Measurements from ENCODE around the gene LDLRAD4.

The LDLRAD4 gene

GRCh38 chr18:13382954-13383827 lies 164.6 kb downstream of the LDLRAD4 start:
- no peak for DNase-seq (ENCODE audit: low read depth in 2 of 2)

- DNase-seq (ENCODE audit: low read depth in 2 of 2), result no peak
These were observed 168.6 kb downstream of the LDLRAD4 start for GRCh38 chr18:13386891-13387801.

- DNase-seq (ENCODE audit: low read depth in 2 of 2), result no peak
These were observed 169.4 kb downstream of the LDLRAD4 start for GRCh38 chr18:13387855-13388548.

- DNase-seq (ENCODE audit: low read depth in 2 of 2), result no peak
These were observed 170.3 kb downstream of the LDLRAD4 start for GRCh38 chr18:13388586-13389490.

GRCh38 chr18:13389491-13390131 lies 171.1 kb downstream of the LDLRAD4 start:
- DNase-seq (ENCODE audit: low read depth in 2 of 2), result no peak

GRCh38 chr18:13390196-13390595 lies 171.6 kb downstream of the LDLRAD4 start:
- DNase-seq (ENCODE audit: low read depth in 2 of 2), result no peak

- no peak for DNase-seq (ENCODE audit: low read depth in 2 of 2)
These were observed 172.2 kb downstream of the LDLRAD4 start for GRCh38 chr18:13390711-13391110.

- DNase-seq (ENCODE audit: low read depth in 2 of 2), result no peak
These were observed 173.6 kb downstream of the LDLRAD4 start for GRCh38 chr18:13392029-13392750.

- DNase-seq (ENCODE audit: low read depth in 2 of 2), result no peak
These were observed 174.3 kb downstream of the LDLRAD4 start for GRCh38 chr18:13392899-13393298.

GRCh38 chr18:13393338-13393737 lies 174.8 kb downstream of the LDLRAD4 start:
- no peak for DNase-seq (ENCODE audit: low read depth in 2 of 2)

GRCh38 chr18:13394801-13395200 lies 176.2 kb downstream of the LDLRAD4 start:
- no peak for DNase-seq (ENCODE audit: low read depth in 2 of 2)

GRCh38 chr18:13395577-13395976 lies 177.0 kb downstream of the LDLRAD4 start:
- no peak for DNase-seq (ENCODE audit: low read depth in 2 of 2)

GRCh38 chr18:13397504-13398163 lies 179.1 kb downstream of the LDLRAD4 start:
- no peak for DNase-seq (ENCODE audit: low read depth in 2 of 2)

GRCh38 chr18:13398631-13399030 lies 180.1 kb downstream of the LDLRAD4 start:
- DNase-seq (ENCODE audit: low read depth in 2 of 2), result no peak

- DNase-seq (ENCODE audit: low read depth in 2 of 2), result no peak
These were observed 181.0 kb downstream of the LDLRAD4 start for GRCh38 chr18:13399511-13399910.

GRCh38 chr18:13400636-13401315 lies 182.2 kb downstream of the LDLRAD4 start:
- DNase-seq (ENCODE audit: low read depth in 2 of 2), result no peak

- no peak for DNase-seq (ENCODE audit: low read depth in 2 of 2)
These were observed 182.8 kb downstream of the LDLRAD4 start for GRCh38 chr18:13401404-13401803.

- DNase-seq (ENCODE audit: low read depth in 2 of 2), result no peak
These were observed 183.3 kb downstream of the LDLRAD4 start for GRCh38 chr18:13401826-13402225.
